ENCODE results near the gene PRCD.

The PRCD gene

GRCh38 chr17:76542566-76542971 is 2.7 kb downstream of the PRCD start:
- DNase-seq = no peak

DNA sequence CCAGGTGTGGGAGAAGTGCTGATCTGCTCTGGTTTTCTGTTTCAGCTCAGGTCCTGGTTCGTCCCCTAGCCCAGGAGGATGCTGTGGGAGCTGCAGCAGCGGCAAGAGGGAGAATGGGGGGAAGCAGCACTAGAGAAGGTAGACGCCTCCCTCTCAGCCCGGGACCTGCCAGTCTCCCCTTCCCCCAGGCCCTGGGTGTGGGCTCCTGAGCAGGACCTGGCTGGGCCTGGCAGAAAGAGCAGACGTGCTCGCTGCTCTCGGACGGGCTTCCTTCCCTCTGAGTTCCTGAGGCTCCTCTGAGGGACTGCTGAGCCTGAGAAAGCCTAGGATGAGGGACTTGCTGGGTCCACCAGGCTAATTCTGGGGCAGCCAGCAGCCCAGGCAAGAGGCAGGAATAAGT is 3.1 kb downstream of the PRCD start:
- DNase-seq = no peak

GRCh38 chr17:76543482-76543825 is 3.6 kb downstream of the PRCD start:
- DNase-seq = no peak

- DNase-seq = no peak
Observed at GRCh38 chr17:76543826-76544545, 4.1 kb downstream of the PRCD start.

DNA sequence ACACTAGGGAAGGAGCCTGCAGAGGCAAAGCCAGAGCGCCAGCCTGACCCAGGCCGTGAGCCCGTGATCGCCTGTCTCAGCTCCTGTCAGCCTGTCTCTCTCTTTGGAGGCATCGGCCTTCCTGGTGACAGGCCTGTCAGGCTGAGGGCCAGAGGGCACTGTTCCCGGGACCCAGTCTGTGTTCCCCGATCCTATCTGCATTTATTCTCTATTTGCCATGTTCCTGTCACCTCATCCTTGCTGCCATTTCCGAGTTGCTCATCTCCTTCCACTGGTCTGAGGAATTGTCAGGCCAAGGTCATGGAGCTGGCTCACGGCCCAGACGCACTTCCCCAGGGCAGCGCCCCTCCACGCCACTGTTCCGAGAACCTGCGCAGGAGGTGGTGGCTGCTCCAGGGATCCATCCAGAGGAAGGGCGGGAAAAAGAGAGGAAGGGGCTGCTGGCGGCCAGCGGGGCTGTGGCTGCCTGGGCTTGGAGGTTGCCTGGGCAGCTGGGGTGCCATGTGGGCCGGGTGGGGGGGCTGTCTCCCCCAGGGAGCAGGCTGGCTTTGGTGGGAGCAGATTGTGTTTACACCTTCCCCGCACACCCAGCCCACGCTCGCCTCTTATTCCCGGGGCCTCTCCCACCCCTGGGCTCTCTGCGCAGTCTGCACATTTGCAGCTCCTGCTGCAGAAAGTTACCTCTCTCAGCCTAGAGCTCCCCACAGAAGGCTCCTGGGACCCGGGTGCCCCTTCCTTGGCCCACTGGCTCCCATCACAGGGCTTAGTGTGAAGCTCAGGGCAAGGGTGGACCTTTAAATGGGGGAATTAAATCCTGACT is 4.9 kb downstream of the PRCD start:
- no peak for DNase-seq

- DNase-seq = no peak
Observed at GRCh38 chr17:76545918-76546555, 6.2 kb downstream of the PRCD start.

DNA sequence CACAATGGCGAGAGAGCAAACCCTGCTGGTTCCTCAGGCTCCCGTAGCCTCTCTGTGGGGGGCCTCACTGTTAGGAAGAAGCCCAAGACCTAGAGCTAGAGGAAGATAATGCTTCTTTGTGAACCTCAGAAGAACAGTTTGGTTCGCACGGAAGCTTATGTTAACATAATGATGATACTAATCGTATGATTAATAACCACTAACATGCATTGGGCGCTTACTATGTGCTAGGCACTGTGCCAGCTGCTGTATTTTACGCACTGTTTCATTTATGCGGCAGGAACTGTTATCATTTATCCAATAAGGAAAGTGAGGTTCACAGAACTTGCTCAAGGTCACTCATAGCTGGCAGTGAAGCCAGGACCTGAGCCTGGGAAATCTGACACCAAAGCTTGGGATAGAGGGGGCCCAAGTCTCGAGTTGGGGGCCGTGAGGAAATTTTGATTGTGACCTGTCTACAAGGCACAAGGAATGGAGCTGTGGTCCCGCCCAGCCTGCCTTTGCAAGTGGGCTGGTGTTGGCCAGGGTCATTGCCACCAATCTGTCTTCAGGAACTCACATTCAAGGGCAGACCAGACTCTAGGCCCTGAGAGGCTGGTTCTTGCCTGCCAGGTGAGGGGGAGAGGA is 6.8 kb downstream of the PRCD start:
- no peak for DNase-seq

GRCh38 chr17:76547183-76547641 is 7.4 kb downstream of the PRCD start:
- DNase-seq = peak; percentile 41 to 42

GRCh38 chr17:76547642-76548202 is 7.9 kb downstream of the PRCD start:
- no peak for DNase-seq

GRCh38 chr17:76548378-76549214 is 8.8 kb downstream of the PRCD start:
- DNase-seq = no peak

GRCh38 chr17:76549215-76549518 is 9.3 kb downstream of the PRCD start:
- no peak for DNase-seq

- DNase-seq = no peak
Observed at GRCh38 chr17:76549539-76549938, 9.7 kb downstream of the PRCD start.

DNA sequence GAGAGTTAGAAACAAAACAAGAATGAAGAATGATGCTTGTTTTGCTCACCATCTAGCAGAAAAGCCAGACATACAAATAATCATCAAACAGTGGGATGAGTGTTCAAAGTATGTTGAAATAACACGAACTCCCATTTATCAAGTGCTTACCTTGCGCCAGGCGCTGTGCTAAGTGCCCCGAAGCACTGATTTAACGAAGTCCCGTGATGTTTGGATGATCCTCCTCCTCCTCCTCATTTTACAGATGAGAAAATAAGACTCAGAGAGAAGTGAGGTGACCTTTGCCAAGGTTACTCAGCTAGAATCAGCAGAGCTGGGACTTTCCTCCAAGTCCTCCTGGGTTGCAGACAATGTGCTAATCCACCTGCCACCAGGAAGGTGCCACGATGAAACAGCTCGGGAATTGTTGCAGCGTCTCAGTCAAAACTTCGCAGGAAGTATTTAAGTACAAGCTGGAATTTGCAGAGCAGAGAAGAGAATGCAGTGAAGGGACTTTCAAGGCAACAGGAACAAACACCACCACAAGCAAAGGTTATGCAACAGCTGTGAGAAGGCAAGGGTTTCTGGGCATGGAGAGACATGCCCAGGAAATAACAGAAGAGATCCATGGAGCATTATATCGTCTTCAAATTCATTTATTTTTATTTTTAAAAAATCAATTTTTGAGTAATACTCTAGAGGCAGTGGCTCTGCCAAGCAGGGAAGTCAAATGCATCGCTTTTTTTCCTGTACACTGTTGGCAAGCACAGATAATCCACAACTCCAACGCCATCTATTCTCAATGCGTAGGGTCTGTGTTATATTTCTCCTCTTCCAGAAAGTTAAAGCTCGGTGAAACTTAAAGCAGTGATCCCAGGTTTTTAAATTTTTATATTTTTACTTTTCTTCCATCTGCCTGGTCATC is 11.1 kb downstream of the PRCD start:
- DNase-seq = no peak

DNA sequence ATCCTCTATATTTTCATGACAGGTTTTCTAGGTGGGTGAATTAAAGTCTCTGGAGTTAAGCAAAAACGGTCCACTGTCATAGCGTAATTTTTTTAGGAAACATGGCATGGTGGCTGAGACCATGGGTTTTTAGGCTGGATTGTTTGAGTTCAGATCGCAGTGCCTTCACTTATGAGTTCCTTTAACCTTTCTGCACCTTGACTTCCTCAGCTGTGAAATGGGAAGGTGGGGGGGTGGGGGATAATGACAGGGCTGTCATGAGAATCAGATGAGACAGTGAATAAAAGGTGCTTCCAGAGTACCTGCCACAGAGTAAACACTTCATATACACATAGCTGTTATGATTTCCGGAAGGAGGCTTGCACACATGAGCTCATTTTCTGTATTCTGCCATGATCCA is 11.8 kb downstream of the PRCD start:
- DNase-seq = no peak

DNA sequence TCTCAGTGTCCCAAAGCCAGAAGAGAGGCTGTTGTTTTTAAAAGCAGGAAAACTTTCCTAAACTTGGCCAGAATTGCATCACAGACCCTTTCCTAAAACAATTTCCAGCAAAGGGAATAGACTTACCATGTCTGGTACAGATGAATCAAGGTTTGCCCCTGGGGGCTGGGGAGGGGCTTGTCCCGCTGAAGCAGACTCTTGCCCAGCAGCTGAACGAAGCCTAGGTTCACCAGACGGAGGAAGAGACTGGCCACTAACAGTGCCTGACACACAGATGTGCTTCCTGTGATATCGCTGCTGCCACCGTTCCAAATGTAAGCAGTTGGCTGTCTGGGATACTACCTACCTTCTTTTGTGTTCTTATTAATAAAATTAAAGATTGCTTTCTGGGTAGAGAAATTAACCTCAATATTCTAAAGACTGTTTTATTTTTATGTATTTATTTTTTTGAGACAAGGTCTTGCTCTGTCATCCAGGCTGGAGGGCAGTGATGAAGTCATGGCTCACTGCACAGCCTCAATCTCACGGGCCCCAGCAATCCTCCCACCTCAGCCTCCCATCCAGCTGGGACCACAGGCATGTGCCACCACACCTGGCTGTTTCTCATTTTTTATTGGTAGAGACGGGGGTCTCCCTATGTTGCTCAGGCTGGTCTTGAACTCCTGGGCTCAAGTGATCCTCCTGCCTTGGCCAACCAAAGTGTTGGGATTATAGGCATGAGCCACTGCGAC is 13.5 kb downstream of the PRCD start:
- no peak for DNase-seq

DNA sequence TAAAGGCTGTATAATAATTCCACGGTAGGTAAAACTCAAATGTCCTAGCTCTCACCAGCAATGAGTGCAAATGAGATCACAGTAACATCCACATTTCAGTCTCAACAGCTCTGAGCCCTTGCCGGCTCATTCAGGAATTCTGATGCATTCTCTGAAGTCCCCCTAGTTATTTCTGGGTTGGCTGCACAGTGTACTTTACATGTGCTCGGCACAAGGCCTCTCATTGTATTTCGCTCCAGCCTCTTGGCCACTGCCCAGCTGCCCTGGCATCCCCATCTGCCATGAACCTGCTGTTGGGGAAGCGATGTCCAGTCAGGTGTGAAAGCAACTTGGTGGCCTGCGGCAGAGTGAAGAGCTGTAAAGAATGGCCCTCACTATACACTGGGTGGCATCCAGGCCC is 14.3 kb downstream of the PRCD start:
- DNase-seq = no peak

GRCh38 chr17:76556765-76557367 is 17.0 kb downstream of the PRCD start:
- no peak for DNase-seq

DNA sequence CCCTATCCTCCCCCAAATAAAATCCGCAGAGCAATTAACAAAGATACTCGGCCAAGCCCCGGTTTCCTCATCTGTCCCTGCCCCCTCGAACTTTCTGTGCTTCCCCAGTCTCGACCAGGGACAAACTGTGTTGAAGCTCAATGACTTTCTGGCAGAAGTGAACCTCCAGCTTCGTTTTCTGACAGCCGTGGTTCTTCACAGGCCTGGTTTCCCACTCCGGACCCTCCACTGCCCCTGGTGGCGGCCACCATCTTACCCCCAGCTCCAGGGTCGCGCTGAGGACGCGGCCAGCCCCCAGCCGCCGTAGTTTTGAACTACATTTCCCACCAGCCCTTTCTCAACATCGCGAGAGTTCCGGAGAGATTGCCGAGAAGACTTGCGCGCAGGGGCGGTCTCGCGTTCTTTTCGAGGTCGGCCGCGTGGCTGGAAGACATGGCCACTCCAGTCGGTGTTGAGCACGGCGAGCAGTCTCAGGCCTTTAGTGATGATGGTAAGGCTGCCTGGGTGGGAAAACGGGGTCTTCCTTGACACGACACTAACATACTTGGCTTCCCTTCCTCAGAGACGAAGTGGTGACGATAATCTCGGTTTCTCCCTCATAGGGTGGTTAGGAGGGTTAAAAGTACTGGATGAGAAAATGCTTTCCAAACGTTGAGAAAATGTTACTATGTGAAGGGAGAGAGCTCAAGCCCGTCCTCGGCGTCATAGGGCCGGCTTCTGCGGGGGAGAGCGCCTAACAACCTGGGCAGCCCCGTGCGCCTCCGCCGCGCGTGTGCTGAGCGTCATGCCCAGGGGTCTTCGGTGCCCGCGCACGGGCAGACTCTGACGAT is 17.7 kb downstream of the PRCD start:
- DNase-seq = peak; percentile 91 to 92

Measured in stimulated activated CD4-positive, alpha-beta T cell treated with anti-CD3 and anti-CD28 coated beads, Interleukin-2, amount 100 ng/mL, for 48 hours (primary cell).